Smooth muscle cell (in vitro differentiated cells): ENCODE data around the gene ENOX1. TPM values are rescaled to one million over a fixed set of nuclear protein-coding genes. Genes with fewer than 3 reads are reported as not detected.
A peak's percentile ranks its signal among the peaks of the same experiment; 100 is the strongest.

Experiments used
- DNase-seq: peaks from one replicate; lab custom pipeline; 2025; ENCODE audit not compliant: unreplicated experiment; lab: John Stamatoyannopoulos, UW
- H2AFZ ChIP-seq: fragments of 200-600 bp; sonication (generic); 2 replicates; pipeline ENCODE4 v1.6.0; 2016; ENCODE audit warnings: antibody characterized with exemption, low read depth, mild to moderate bottlenecking
- H3F3A ChIP-seq: fragments of 200-600 bp; sonication (generic); 2 replicates; pipeline ENCODE4 v1.6.0; 2017; ENCODE audit warnings: antibody characterized with exemption, low read depth
- H3K27ac ChIP-seq: fragments of 200-600 bp; sonication (generic); 2 replicates; pipeline ENCODE4 v1.5.1; 2016; ENCODE audit warnings: low read depth, mild to moderate bottlenecking
- H3K27me3 ChIP-seq: fragments of 200-600 bp; sonication (generic); 2 replicates; pipeline ENCODE4 v1.6.1; 2016; ENCODE audit warnings: low read depth, mild to moderate bottlenecking
- H3K36me3 ChIP-seq: fragments of 200-600 bp; sonication (generic); 2 replicates; pipeline ENCODE4 v1.5.1; 2016; ENCODE audit warnings: low read depth
- H3K4me1 ChIP-seq: fragments of 200-600 bp; sonication (generic); 2 replicates; pipeline ENCODE4 v1.5.1; 2016; ENCODE audit warnings: low read depth
- H3K4me2 ChIP-seq: fragments of 200-600 bp; sonication (generic); 2 replicates; pipeline ENCODE4 v1.6.0; 2016; ENCODE audit warnings: mild to moderate bottlenecking
- H3K4me3 ChIP-seq: fragments of 200-600 bp; sonication (generic); 2 replicates; pipeline ENCODE4 v1.5.1; 2016; ENCODE audit warnings: mild to moderate bottlenecking
- H3K79me2 ChIP-seq: fragments of 200-600 bp; sonication (generic); 2 replicates; pipeline ENCODE4 v1.6.0; 2016; ENCODE audit warnings: low read depth, mild to moderate bottlenecking
- H3K9ac ChIP-seq: fragments of 200-600 bp; sonication (generic); 2 replicates; pipeline ENCODE4 v1.6.0; 2016; ENCODE audit warnings: low read depth
- H3K9me3 ChIP-seq: fragments of 200-600 bp; sonication (generic); replicated peaks from 2 replicates; pipeline ENCODE4 v1.5.1; 2016; ENCODE audit warnings: low read depth
- H4K20me1 ChIP-seq: fragments of 200-600 bp; sonication (generic); 2 replicates; pipeline ENCODE4 v1.6.0; 2016; ENCODE audit warnings: low read depth
- WGBS: methylation state at CpG from one replicate; pipeline ENCODE4 v1.1.7; 2016; ENCODE audit warnings: low lambda C conversion rate; 5-methylcytosine and 5-hydroxymethylcytosine counted together
- polyA plus RNA-seq: library from polyadenylated mRNA; unstranded; fragments of >200 nt; fragmentation: Nextera tagmentation; extraction: Ambion mirVana; gene quantifications from 2 replicates; pipeline ENCODE4 v1.2.1, GENCODE V29; 2016
- total RNA-seq: library from RNA; depleted of rRNA; stranded (reverse); fragments of >200 nt; gene quantifications from 2 replicates; pipeline ENCODE4 v1.2.3, GENCODE V29; 2014
- TF ChIP-seq, protein P1 (sequence below): fragments of 200-600 bp; sonication (generic); IDR thresholded peaks from 2 replicates; pipeline ENCODE4 v1.5.1; 2017; ENCODE audit warnings: borderline replicate concordance, mild to moderate bottlenecking, antibody characterized with exemption; ENCODE audit not compliant: insufficient read depth, poor library complexity, severe bottlenecking

Gene ENOX1
- total and polyA plus RNA-seq, 2 experiments from 2014 or later = 1.9 to 2.6 TPM

DNA sequence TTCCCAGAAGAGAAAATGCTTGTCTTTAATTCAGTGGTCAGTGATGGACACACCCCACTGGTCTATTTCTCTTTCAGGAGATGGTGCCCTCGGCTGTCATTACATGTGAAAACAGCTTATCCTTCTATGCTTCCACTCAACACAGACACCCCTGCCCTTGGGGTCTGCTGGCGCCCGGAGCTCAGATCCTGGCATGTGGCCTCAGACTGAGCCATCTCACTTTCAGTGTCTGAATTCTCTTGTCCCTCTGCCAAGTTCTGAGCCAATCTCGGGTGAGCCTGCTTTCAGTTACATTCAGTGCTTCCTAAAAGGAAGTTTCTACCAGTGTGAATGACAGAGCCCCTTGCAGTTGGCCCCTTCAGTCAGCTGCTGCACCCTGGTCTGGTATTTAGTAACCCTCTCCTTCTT, 469.8 kb downstream of the ENOX1 start:
- Histone ChIP-seq H3F3A (no peaks in the 10 kb centered on the region), H3K9me3 (no peaks in the 10 kb centered on the region), H3K4me2 (peak overlapping the region; percentile 70), H3K27me3 (no peaks in the 10 kb centered on the region), H3K9ac (no peak overlapping the region), H2AFZ (peak overlapping the region; percentile 80), H4K20me1 (no peaks in the 10 kb centered on the region), H3K79me2 (no peaks in the 10 kb centered on the region), H3K36me3 (no peaks in the 10 kb centered on the region), H3K27ac (peak overlapping the region; percentile 21), H3K4me1 (peaks cover 22% of the 10 kb centered on the region), H3K4me3 (peak overlapping the region; percentile 7)
- TF ChIP-seq, protein P1, sequence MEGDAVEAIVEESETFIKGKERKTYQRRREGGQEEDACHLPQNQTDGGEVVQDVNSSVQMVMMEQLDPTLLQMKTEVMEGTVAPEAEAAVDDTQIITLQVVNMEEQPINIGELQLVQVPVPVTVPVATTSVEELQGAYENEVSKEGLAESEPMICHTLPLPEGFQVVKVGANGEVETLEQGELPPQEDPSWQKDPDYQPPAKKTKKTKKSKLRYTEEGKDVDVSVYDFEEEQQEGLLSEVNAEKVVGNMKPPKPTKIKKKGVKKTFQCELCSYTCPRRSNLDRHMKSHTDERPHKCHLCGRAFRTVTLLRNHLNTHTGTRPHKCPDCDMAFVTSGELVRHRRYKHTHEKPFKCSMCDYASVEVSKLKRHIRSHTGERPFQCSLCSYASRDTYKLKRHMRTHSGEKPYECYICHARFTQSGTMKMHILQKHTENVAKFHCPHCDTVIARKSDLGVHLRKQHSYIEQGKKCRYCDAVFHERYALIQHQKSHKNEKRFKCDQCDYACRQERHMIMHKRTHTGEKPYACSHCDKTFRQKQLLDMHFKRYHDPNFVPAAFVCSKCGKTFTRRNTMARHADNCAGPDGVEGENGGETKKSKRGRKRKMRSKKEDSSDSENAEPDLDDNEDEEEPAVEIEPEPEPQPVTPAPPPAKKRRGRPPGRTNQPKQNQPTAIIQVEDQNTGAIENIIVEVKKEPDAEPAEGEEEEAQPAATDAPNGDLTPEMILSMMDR = no peak
- WGBS = 27% methylated on average over 4 of the region's 4 CpGs
- DNase-seq = peak; percentile 4

DNA sequence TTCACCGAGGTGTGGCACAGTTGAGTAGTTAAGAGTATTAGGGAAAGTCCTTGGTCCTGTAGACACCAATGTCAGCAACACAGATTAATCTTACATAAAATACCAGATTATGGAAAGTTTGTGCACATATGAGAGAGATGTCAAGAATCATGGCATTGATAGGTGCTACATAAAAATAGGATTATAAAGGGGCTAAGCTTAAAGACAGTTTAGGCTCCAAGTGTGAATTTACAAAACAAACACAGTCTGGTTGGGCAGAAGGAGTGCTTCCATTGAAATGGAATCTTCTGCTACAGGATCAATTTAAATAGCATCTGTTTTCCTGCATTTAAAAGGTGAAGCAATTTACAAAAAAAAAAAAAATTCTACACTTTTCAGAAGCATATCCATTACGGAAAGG, 470.5 kb downstream of the ENOX1 start:
- no peaks in the 10 kb centered on the region for H3F3A ChIP-seq
- 77% methylated on average over 2 of the region's 2 CpGs for WGBS
- H3K27ac ChIP-seq = no peak overlapping the region
- peak overlapping the region; percentile 70 for H3K4me2 ChIP-seq
- no peaks in the 10 kb centered on the region for H3K79me2 ChIP-seq
- H3K4me1 ChIP-seq = peaks cover 22% of the 10 kb centered on the region
- no peaks in the 10 kb centered on the region for H4K20me1 ChIP-seq
- H3K9ac ChIP-seq = no peak overlapping the region
- TF ChIP-seq, protein P1 = no peak
- H2AFZ ChIP-seq = no peak overlapping the region
- no peaks in the 10 kb centered on the region for H3K27me3 ChIP-seq
- no peak for DNase-seq
- no peaks in the 10 kb centered on the region for H3K9me3 ChIP-seq
- H3K36me3 ChIP-seq = no peaks in the 10 kb centered on the region
- no peak overlapping the region for H3K4me3 ChIP-seq

DNA sequence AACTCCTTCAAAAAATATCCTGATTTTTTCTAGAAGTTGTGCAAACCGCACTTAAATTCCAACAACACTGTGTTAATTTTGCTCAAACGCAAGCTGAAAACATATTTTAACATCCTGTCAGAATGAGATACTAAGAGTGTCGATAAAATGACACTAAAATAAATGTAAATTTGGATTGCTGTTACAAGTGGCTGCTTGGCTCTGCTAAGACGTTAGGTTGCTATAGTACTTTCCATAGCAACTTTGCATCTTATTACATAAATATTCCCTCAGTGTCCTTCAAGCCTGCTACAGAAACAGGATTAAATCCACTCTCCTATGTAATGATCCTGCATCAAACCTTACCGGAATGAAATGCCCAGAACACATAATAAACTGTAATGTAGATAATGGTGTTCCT, 471.2 kb downstream of the ENOX1 start:
- Histone ChIP-seq H3K27ac (no peak overlapping the region), H3K36me3 (no peaks in the 10 kb centered on the region), H3K9me3 (no peaks in the 10 kb centered on the region), H3K9ac (no peak overlapping the region), H3K79me2 (no peaks in the 10 kb centered on the region), H4K20me1 (no peaks in the 10 kb centered on the region), H2AFZ (no peak overlapping the region), H3F3A (no peaks in the 10 kb centered on the region), H3K4me2 (no peak overlapping the region), H3K4me1 (peaks cover 22% of the 10 kb centered on the region), H3K27me3 (no peaks in the 10 kb centered on the region), H3K4me3 (no peak overlapping the region)
- DNase-seq = no peak
- WGBS = 96% methylated on average over 5 of the region's 5 CpGs
- TF ChIP-seq, protein P1 = no peak

DNA sequence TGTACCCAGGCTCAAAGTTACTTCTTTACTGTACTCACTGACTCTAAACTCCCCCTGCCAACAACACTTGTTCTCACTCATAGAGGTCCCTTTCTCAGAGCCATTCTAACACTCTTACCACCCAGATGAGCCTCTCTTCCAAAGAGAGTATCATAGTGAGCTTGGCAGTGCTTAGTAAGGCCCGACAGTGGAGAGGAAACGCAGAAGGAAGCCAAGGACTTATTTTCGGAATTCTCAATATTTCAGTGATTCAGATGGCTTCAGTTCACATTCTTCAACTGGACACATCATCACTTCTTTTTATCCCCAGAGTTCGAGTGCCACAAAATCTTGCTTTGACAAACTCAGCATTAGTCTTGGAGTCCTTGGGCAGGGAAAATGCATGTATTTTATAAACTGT, 477.5 kb downstream of the ENOX1 start:
- no peaks in the 10 kb centered on the region for H3K4me1 ChIP-seq
- DNase-seq = no peak

More for the DNA sequence above, 477.5 kb downstream of the ENOX1 start:
- whole genome bisulfite sequencing = 29% methylated on average over 4 of the region's 4 CpGs
- no peaks in the 10 kb centered on the region for H3K36me3 ChIP-seq
- H4K20me1 ChIP-seq = no peaks in the 10 kb centered on the region
- no peaks in the 10 kb centered on the region for H3F3A ChIP-seq
- no peak overlapping the region for H3K9ac ChIP-seq
- no peaks in the 10 kb centered on the region for H3K9me3 ChIP-seq
- H3K27me3 ChIP-seq = no peaks in the 10 kb centered on the region
- TF ChIP-seq, protein P1 = no peak
- H3K79me2 ChIP-seq = no peaks in the 10 kb centered on the region
- H3K4me2 ChIP-seq = no peak overlapping the region
- no peak overlapping the region for H2AFZ ChIP-seq
- peak overlapping the region; percentile 9 for H3K27ac ChIP-seq
- H3K4me3 ChIP-seq = no peak overlapping the region
